Pulmonary artery endothelial cell (primary cell): ENCODE results near the gene MYOZ3. TPM values are rescaled to one million over a fixed set of nuclear protein-coding genes. Genes with fewer than 3 reads are reported as not detected.

Experiments used
- DNase-seq: peaks from one replicate; pipeline ENCODE4 v3.0.0-alpha.2; 2011; ENCODE audit warnings: low read depth, low spot score
- total RNA-seq: library from RNA; depleted of rRNA; stranded (reverse); fragments of >200 nt; gene quantifications from 2 replicates; pipeline ENCODE4 v1.2.3, GENCODE V29; 2014

The MYOZ3 gene, protein sequence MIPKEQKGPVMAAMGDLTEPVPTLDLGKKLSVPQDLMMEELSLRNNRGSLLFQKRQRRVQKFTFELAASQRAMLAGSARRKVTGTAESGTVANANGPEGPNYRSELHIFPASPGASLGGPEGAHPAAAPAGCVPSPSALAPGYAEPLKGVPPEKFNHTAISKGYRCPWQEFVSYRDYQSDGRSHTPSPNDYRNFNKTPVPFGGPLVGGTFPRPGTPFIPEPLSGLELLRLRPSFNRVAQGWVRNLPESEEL
- total RNA-seq: 0.25 and 0.59 TPM in 2 replicates

DNA sequence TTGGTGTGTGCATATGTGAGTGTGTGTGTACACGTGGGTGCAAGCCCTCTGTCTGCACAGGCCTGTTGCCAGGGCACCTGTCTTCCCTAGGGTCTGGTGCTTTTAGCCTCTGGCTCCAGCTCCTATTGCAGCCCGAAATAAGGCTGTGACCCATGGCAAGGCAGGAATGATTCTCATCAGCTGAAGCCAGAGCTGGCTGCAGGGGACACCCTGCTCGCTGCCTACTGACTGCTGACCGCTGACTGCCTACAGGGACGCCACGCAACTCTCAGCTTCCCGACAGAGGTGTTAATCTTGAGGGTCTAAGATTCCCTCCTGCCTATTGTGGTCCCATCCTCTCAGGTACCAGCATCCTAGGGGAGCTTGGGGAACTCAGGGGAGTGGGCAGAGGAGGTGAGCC is at the start of gene MYOZ3:
TSS of gene MYOZ3 (plus strand) at position 166 of the 400 bp plus-strand sequence. CDS start 1,691 bp downstream, outside the sequence.
- DNase-seq: no peak

DNA sequence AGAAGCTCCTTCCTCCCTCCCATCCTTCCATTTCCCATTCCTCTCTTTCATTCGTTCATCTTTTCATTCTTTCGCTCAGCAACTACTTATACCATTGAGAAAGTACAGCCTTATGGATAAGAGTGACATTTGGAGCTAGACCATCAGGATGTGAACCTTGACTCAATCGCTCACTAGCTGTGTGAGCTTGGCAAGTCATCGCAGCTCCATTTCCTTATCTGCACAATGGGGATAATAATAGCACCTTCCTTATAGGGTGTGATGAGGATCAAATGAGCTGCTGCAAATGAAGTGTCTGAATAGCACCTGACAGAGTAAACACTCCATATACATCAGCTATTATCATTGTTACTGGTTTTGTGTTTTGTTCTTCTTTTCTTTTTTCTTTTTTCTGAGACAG is 48.6 kb upstream of the MYOZ3 start:
- DNase-seq: peak; percentile 70

DNA sequence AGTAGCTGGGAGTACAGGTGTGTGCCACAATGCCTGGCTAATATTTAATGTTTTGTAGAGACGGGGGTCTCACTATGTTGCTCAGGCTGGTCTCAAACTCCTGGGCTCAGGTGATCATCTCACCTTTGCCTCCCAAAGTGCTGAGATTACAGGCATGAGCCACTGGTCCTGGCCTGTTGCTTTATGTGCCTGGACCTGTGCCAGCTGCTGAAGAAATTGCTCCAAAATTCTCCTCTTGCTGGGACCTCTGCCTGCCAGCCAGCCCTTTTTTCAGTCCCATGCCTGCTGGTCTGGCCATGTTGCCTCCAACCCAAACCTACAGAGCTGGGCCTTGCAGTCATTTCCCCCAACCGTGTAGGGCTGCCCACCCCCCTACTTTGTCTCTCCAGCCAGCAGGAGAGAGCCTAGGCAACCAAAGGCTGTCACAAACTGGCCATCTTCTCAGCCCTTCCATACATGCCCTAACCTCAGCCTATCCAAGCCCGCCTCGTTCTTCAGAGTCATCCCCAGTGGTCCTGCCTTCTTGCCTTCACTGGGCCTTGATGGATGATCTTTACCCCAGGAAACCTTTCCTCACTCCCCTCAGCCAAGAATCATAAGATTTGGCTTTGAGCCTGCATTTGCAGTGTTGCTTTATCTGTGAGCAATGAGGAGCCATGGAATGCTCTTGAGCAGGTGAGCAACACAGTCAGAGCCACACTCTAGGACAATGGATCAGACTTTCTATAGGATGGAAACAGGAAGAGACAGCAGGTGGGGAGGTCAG is 48.0 kb upstream of the MYOZ3 start:
- no peak for DNase-seq

DNA sequence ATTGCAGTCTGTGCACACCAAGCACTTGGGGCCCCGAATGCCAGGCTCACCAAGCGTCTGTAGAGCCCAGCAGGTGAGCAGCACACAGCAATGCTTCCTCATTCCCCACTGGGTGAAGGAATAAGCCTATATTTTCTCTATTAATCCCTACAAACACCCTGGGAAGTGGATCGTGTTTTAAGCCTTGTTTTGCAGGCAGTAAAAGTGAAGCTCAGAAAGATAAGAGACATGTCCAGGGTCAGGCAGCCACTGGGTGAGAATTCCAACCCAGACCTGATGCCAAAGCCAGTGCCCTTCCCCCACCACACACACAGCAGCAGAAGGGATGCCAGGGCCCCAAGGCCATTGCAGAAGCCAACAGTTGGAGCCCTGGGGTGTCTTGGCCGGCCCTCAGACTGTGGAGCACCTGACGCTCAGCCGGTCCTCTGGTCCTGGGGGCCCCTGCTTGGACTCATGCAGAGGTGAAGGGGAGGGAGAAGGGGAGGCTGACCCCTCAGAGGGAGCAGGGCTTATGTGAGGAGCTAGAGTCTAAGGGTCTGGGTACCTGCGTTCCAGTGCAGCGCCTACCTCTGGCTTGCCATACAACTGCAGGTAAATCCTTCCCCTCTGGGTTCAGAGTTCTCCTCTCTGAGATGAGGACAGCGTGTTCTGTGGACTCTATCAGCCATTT is 46.9 kb upstream of the MYOZ3 start:
- no peak for DNase-seq

DNA sequence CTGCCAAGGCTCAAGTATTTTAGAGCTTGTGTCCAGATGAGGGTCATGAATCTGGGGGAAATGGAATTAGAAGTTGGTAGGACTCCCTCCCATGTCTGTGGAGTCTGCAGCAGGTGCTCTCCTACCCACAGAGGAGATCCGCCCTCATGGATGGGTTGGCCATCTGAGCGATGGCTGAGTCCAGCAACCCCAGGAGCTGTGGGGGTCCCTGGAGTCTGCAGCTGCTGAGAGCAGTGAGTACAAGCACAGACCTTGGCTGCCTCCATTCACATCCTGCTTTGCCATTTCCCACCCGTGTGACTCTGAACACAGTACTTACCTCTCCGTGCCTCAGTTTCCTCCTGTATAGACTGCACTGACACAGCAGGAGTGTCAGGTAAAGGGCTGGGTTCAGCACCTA is 46.4 kb upstream of the MYOZ3 start:
- no peak for DNase-seq

DNA sequence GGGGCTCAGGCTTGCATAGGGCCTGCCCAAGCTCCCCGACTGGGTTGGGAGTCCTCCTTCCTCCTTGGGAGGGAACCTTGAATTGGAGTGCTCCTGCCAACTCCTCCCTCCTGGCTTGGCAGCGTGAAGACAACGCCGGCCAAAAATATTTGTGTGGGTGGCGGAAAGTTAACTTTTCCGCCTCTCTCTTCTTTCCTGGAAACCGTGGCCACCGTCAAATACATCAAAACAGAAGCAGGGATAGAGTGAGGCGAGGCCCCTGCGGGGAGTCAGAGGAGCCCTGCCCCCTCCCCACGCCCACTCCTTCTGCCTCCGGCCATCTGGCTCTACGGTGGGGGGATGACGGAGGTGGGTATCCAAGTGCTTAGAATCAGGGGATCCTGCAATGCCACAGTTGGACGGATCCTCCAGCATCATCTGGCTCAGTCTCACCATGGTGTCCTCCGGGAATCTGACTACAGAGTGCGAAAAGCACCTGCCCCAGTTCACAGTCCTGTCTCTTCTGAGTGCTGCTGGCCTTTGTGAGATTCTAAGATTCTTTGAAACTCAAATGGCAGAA is 45.8 kb upstream of the MYOZ3 start:
- peak; percentile 57 for DNase-seq

DNA sequence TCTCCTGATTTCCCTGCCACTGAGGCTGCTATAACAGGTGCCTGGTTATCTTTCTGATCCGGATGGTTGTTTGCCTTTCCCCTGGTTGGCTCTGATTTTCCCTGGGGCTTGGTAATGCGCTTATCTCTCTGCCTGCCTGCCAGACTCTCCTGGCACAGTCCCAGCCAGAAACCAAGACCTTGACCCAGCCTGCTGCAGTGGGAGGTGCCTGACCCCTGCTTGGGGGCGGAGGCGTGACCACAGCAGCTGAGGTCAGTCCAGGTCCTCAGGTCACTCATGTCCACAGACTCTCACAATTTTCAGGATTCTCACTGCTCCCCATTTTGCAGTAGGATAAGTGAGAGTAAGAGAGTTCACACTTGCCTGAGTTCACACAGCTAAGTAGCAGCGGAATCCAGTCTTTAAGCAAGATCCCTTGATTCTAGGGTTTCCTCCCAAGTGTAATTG is 45.0 kb upstream of the MYOZ3 start:
- DNase-seq: peak; percentile 60

DNA sequence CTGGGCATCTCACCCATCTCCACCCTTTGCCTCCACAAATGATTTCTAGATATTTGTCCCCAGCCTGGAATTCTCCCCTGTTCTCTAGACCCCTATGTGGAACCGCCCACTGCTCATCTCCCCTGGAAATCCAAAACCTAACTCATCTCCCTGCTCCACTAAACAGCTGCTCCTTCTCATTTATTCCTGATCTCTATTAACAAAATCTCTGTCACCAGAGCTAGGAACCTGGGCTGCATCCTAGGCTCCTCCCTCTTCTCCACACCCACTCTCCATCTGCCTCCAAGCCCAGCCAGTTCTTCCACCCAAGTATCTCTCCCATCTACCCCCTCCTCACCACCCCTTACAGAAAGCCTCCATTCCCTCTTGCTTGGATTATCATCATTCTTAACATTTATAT is 44.5 kb upstream of the MYOZ3 start:
- no peak for DNase-seq

DNA sequence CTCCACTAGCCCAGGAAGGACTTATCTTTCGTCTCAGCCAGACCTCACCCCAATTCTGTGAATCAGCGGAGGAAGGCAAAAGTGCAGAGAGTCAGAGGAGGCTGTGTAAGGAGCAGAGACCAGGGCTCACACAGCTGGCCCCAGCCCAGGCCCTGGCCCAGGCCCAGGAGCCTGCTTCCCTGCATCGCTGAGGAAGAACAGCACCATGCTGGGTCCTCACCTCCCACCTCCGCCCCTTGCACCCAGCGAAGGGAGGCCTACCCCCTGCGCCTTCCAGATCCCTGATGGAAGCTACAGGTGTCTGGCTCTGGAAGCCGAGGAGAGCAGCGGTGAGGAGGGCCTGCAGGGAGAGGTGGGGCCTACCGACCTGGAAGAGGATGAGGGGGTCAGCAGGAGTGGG is 42.9 kb upstream of the MYOZ3 start:
- no peak for DNase-seq

DNA sequence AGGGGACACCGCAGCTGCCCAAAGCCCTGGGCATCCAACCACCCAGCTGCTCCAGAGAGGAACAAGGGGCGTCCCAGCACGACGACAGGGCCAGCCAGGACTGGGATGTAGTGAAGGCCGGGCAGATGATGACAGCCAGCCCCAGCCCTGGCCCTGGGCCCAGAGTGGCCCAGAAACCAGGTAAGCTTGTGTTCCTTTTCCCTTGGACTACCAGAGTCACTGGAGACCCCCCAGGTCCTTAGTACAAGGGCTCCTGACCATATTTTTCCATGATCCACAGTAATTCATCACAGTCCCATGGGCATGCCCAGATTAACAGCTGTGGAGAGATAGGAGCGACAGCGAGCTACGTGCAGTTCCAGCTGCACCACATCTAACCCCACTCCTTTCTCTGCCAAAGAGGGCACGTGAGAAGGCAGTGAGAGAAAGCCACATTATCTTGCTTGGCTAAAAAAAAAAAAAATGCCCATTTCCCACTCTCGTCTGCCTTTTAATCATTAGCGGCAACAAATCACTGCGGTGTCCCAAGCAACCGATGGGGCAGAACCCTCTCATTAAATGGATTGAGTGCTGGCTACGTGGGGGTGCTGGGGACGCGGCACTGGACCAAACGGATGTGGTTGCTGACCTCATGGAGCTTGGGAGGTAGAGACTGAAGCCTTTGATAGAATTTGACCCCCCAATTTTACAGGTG is 42.3 kb upstream of the MYOZ3 start:
- no peak for DNase-seq

DNA sequence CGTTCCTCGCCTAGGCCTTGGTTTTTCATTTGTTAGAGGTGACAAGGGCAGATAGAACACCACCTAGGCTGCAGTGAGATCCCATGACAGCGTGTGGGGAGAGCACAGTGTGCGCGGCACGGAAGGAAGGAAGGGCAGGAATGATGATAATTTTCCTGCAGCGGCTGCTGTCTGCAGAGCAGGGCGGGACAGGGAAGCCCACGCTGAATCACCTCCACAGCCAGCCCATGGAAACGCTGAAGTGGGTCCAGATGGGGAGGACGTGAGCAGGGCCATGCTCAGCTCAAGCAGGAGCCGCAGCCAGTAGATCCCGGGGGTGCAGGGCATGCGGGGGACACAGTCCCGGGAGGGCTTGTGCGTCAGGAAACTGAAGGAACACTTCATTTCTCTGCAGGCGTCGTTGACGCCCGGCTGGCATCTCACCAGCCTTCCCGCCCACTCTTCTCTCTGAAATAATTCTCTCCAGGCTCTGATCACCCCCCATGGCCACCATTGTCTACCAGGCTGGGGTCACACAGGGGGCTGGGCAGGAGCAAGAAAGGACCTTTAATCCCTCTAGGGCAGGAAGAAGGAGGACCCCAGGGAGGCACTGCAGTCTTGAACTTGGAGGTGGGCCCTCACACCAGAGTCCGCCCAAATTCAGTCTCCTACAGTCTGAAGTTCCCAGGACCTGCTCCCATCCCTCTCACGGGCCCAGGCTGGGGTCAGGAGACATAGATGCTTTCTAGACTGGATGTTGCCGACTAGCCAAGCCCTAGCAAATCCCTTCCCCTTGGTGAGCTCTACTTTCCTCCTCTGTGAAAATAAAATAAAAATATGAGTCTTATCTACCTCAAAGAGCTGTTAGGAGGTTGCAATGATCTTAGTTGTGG is 41.5 kb upstream of the MYOZ3 start:
- peak; percentile 33 for DNase-seq

DNA sequence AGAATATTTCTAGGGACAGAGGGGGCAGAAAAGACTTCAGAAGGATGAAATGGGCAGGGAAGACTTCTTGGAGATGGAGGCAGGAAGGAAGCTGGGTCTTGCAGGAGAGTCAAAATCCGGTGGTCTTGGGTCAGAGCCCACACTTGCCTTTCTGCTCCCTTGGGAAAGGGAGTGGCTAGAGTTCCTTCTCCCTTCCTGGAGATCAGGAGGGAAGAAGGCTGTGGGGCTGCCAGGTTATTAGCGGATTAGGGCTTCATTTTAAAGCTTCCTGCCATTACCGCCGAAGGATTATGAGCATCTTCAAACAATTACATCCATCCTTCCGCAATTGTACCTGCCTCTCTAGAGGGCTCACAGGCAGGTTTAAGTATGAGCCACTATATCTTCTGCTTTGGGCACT is 39.8 kb upstream of the MYOZ3 start:
- no peak for DNase-seq

DNA sequence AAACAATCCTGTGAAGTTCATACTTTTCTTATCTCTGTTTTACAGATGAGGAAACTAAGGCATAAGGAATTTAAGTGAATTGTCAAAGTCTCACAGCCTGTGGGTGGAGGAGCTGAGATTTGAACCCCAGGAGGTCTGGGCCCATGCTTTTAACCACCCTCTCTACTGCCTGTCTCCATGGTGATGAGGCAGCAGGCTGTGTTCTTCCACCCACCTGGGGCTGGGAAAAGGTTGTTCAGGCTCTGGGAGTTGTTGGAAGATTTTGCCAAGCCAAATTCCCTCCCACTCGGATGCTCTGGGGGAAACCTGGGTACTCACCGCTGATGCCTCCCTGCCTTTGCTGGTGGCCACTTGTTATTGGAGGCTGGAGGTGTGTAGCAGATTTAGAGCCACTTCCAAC is 38.9 kb upstream of the MYOZ3 start:
- DNase-seq: no peak

DNA sequence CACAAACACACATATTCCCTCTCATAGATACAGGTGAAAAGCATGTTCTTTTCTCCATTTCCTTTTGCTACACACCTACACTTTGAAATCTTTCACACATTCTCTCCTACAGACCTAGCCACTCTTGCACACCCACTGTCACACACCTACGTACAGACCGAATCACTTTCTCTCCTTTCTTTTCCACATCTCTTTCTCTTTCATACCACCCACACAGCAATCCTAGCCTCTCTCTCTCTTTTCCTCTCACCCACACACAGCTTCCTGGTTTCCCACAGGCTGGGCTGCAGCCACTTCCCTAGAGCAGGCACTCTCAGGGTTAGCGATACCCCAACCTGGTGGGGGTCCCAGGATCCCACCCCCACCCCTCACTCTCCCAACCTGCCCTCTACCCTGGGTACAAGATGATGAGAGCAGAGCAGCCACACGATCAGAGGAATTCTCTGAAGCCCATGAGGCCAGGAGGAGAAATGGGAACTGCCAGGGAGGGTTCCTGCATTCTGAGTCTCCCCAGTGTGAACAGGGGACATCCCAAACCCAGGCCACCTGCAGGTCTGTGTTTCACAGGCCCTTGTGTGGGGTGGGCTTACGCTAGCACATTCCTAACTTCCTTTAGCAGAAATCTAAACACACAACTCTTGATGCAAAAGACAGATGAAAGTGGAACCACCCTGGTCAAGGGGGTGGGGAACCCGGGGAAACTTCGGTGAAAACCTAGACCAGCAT is 37.7 kb upstream of the MYOZ3 start:
- DNase-seq: no peak

DNA sequence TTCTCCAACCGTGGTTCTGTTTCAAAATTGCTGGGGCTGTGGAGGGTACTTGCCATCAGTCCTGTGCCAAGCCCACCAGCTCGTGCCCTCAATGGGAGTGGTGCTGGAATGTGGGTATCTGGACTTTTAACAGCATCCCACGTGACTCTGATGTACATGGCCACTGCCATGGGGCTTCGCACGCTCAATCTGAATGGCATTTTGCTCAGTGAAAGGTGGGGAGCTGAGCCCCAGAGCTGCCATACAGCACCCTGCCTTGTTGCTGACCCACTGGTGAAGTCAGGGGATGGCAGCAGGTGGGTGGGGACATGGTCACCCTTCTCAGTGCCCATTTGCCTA is 37.2 kb upstream of the MYOZ3 start:
- DNase-seq: no peak

DNA sequence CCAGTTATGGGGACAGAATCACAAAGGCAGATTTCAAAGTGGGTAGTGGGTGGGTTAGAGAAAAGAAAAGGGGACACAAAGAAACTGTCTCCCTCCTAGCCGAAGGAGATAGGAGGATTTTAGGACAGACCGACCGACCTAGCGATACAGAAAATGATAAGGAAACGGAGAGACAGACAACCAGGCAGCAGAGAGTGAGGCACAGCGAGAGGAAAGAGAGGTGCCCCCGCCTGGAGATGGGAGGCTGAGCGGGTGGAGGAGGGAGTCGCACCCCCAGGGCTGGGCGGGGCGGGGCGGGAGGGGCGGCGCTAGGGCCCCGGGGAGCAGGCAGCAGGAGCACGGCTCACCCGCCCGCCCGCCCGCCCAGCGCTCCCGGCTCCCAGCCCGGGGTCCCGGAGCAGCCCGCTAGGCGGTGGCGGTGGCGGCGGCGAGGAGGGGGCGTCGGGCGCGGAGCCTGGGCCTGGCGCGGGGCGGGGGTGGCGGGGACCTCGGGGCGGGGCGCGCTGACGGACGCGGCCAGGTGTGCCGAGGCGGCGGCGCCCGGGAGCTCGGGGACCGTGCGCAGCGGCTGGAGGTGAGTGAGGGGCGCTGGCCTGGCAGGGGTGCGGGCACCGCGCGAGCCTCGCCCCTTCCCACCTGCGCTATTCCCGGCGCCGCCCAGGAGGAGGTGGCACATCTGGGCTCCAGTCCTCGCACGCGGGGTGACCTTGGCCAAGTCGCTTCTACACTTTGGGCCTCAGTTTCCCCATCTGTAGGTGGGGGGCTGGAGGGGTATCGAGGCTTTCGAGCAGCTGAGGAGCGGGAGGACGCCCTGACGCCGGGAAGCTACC is 36.5 kb upstream of the MYOZ3 start:
- DNase-seq: no peak

DNA sequence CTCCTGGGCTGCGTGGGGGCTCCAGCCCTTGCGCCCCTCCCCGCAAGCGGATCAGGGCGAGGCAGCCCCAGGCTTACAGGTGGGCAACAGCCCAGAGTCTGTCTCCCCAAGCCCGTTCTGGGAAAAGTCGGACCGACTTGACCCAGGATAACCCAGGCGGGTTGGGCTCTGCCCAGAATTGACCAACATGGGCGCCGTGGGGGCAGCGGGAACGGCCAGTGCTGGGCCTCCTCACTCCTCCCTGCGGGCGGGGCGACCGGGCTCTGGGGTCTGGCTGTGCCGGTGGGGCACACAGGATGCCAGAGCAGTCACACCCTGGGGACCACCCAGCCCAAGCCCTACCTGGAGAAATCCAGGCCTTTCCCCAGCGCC is 35.9 kb upstream of the MYOZ3 start:
- DNase-seq: no peak

DNA sequence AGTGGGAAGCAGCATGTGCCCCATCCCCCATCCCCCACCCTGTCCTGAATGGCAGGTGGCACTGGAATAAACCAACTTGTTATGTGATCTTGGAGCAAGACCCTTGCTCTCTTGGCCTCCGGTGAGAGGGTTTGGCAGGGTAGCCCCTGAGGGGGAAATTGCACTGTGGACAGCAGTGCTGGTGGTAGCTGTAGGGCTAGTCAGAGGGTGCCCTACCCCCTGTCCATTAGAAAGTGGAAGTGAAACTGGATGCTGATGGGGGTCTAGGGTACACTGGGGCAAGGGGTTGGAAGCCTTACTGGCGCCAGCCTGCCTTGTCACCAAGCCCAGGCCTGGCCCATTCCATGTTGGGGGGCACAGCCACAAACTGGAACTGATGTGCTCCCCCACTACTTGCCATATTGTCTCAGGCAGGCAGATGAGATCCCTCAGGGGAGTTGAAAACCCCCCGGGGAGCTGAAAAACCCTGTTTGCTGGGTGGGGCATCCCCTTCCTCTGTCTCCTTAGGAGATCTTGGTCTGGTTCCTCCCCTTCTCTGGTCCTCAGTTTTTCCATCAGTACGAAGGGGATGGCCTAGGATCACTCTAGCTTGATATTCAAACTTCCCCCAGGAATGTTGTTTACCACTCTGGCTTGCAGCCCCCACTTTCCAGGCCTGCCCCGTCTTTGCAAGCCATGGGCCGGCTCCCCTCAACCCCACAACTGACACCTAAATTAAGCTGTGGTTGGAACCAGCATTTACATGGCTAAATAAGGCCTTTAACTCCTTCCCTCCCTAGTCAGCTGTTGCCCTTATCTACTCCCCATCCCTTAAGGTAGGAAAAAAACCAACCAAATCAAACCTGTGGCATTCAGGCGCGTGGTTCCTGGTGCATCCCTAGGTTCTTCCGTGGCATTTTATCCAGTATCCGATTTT is 35.0 kb upstream of the MYOZ3 start:
- DNase-seq: no peak
